ENCODE results near the gene SDR42E1. TPM values are rescaled to one million over a fixed set of nuclear protein-coding genes. Genes with fewer than 3 reads are reported as not detected.

SDR42E1 gene
- total and polyA plus RNA-seq, 2 of the 8 experiments (the other 6 are each of a cell fraction or from before 2014, with no cell fraction given), result 0.03 TPM; not detected in 1

DNA sequence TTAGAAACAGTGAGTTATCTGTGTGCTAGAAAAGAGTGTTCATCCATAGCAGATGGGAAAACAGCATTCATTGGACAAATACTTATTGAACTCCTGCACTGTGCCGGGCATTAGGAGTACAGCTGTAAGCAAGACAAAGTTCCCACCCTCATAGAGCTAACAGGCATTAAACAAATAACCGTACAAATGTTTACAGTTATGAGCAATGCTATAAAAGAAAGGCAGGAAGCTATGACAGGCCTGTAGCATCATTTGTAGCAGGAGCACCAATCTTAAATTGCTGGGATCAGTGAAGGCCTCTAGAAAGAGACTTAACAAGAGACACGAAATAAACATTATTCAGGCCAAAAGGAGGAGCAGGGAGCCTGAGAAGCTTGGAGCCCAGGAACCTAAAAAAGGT, 15.6 kb downstream of the SDR42E1 start:
- no peaks in the 10 kb centered on the region for H3K9me3 ChIP-seq (ENCODE audit: insufficient read depth in 2 of 2, low read depth in 1 of 2, low read length in 1 of 2)
- 91% methylated on average over 3 of the region's 3 CpGs; no CpG with 5 or more reads in 1 of the 2 experiments for WGBS, 2 experiments (ENCODE audit: extremely low coverage in 1 of 2, insufficient coverage in 1 of 2, insufficient read length in 1 of 2, insufficient replicate concordance in 2 of 2, low coverage in 1 of 2, low lambda C conversion rate in 2 of 2, missing lambda C conversion rate in 1 of 2)
- H3K56ac ChIP-seq (replicated peaks; ENCODE audit: insufficient read length, low read depth, low read length), result no peak overlapping the region
- FAIRE-seq (no peak), DNase-seq (ENCODE audit: low read depth in 1 of 2, low spot score in 2 of 2) (no peak)
- no peak overlapping the region for H3K4ac ChIP-seq (replicated peaks; ENCODE audit: insufficient read length, low read depth, low read length)
- no peak overlapping the region for H4K8ac ChIP-seq (ENCODE audit: extremely low read depth, insufficient read depth, low read length)
- H3K79me1 ChIP-seq (ENCODE audit: low read depth, low read length), result no peaks in the 10 kb centered on the region
- CTCF ChIA-PET (ENCODE audit: partially characterized antibody), result interaction anchor here (0.7 to 6.7 kb wide), 8 partner anchors 10 to 236 kb away, joined by 3 to 34 read pairs (median 6); no protein-coding TSS in a partner anchor
- H3K23ac ChIP-seq (ENCODE audit: insufficient read length), result no peak overlapping the region
- no peak overlapping the region for H2BK15ac ChIP-seq (ENCODE audit: low read length)
- no peak overlapping the region for H4K5ac ChIP-seq (ENCODE audit: insufficient read length, low read depth, low read length)
- H3K27me3 ChIP-seq (replicated peaks in 1 of 4; ENCODE audit: control insufficient read depth in 3 of 4, extremely low read depth in 1 of 4, insufficient read depth in 3 of 4, low read length in 3 of 4), result no peaks in the 10 kb centered on the region
- no peak overlapping the region for H3K9ac ChIP-seq (replicated peaks in 1 of 4; ENCODE audit: extremely low read depth in 1 of 4, low read depth in 3 of 4, low read length in 3 of 4)
- no peak overlapping the region for H4K91ac ChIP-seq (replicated peaks; ENCODE audit: insufficient read length, low read length)
- no peak overlapping the region for H2BK20ac ChIP-seq (ENCODE audit: low read length)
- no peak overlapping the region for H2BK120ac ChIP-seq (replicated peaks; ENCODE audit: low read depth, low read length)
- TF ChIP-seq RNF2 (IDR thresholded peaks at IDR 0.05; ENCODE audit: borderline replicate concordance, low read depth, low read length, missing control alignments, poor library complexity, severe bottlenecking) (no peak), KDM4A (IDR thresholded peaks at IDR 0.05; ENCODE audit: low read depth, low read length, severe bottlenecking) (no peak), CTBP2 (IDR thresholded peaks at IDR 0.05; ENCODE audit: borderline replicate concordance, insufficient read depth, insufficient read length, low read length) (no peak), EZH2 (IDR thresholded peaks at IDR 0.05; ENCODE audit: low read depth, low read length, severe bottlenecking) (no peak), NANOG (IDR thresholded peaks at IDR 0.05; ENCODE audit: insufficient read depth, low read depth, low read length, poor library complexity, severe bottlenecking) (no peak), SUZ12 (IDR thresholded peaks at IDR 0.05; ENCODE audit: low read length) (no peak), ZNF274 (IDR thresholded peaks at IDR 0.05; ENCODE audit: borderline replicate concordance, extremely low read depth, low read length) (no peak)
- no peak overlapping the region for H3K14ac ChIP-seq (ENCODE audit: insufficient read length)
- no peak overlapping the region for H2AK5ac ChIP-seq (ENCODE audit: low read depth, low read length)
- no peaks in the 10 kb centered on the region for H3K79me2 ChIP-seq (ENCODE audit: control insufficient read depth in 1 of 2, insufficient read depth in 2 of 2, low read length in 2 of 2)
- no peak overlapping the region for H2BK5ac ChIP-seq (ENCODE audit: low read depth, low read length)
- no peak overlapping the region for H3K27ac ChIP-seq (ENCODE audit: low read depth, low read length)
- no peak overlapping the region for H3K18ac ChIP-seq (ENCODE audit: extremely low read depth, low read length)
- POLR2A ChIA-PET (ENCODE audit: partially characterized antibody), result no interaction called here
- H4K20me1 ChIP-seq (replicated peaks in 1 of 2; ENCODE audit: control insufficient read depth in 1 of 2, insufficient read depth in 2 of 2, low read length in 2 of 2), result no peaks in the 10 kb centered on the region
- H3K23me2 ChIP-seq (ENCODE audit: low read depth, low read length), result no peaks in the 10 kb centered on the region
- no peaks in the 10 kb centered on the region for H3K36me3 ChIP-seq (ENCODE audit: control insufficient read depth in 2 of 4, insufficient read depth in 4 of 4, low read length in 3 of 4)
- no peak overlapping the region for H3K4me2 ChIP-seq (ENCODE audit: insufficient read depth in 1 of 2, low read depth in 2 of 2, low read length in 2 of 2)
- no peak overlapping the region for H2AFZ ChIP-seq (ENCODE audit: low read length)
- H3K4me3 ChIP-seq (ENCODE audit: extremely low read depth in 1 of 4, insufficient read depth in 2 of 4, low read depth in 3 of 4, low read length in 4 of 4), result no peak overlapping the region
- H3K4me1 ChIP-seq (replicated peaks in 1 of 4; ENCODE audit: control insufficient read depth in 3 of 4, insufficient read depth in 4 of 4, low read length in 3 of 4), result peaks cover 0 to 7% (median 0%) of the 10 kb centered on the region in 4 experiments; a peak in 2 of 7 replicates
- no peak overlapping the region for H2BK12ac ChIP-seq (ENCODE audit: low read depth, low read length)

All from H1 (cell line).